Kasumi-1 (cell line): ENCODE results near the gene TBC1D21.

ENCODE experiments used
- DNase-seq, 2 experiments: peaks; one replicate each; lab custom pipeline; 2025; lab: John Stamatoyannopoulos, UW

The TBC1D21 gene

DNA sequence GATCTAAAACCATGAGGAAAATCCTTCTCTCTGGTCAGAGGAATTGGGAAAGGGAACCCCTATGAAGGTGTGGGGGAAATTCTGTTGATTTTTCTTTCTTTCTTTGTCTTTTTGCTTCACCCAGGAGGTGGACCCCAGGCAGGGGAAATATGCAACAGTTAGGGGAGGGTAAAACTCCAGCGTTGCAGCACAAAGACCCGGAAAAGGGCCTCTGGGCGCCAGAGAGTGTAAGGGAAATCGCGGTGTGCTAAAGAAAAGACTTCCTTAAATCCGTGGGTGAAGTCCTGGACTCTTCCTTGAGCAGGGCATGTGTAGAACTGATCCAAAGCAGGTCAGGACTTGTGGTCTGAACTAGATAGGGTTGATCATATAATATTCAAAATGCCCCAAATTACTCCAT lies 11.1 kb upstream of the TBC1D21 start:
- DNase-seq: no peak

DNA sequence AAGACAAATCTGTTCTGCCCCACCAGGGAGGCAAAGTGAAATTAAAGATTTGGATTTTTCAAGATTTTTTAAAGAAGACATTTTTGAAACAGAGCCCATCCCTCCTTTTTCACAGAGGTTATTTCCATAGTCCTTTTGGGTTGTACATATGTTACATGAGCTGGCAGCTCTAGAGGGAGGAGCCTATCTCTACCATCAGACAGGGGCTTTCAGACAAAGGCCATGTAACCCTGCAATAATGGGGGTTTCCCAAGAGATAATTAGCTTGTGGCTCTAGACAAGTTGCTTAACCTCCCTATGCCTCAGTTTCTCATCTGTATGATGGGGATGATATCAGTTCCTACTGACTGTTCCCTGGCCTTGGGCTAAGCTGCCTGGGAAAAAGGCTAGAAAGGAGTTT lies 8.0 kb upstream of the TBC1D21 start:
- no peak for DNase-seq

GRCh38 chr15:73865904-73866303 lies 7.5 kb upstream of the TBC1D21 start:
- no peak for DNase-seq

- no peak for DNase-seq
Observed at GRCh38 chr15:73866481-73866880, 6.9 kb upstream of the TBC1D21 start.

GRCh38 chr15:73866881-73867410 lies 6.4 kb upstream of the TBC1D21 start:
- no peak for DNase-seq

DNA sequence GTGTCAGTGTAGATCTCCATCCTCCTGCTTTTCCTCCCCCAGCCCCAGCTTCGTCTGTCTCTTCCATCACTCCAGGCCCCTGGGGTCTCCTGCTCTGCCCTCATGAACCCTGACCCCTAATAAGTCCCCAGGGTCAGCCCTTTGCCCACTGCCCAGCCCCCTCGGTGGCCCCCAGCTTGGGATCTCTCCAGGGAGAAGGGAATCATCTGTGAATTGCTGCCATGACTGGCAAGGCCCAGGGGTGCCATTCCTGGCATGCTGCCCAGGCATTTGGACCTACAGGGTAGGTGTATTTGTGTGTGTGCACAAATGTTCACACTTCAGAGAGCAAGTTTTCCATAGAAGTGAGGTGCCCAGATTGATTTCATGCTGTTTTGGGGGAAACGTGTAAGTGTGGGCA lies 5.9 kb upstream of the TBC1D21 start:
- no peak for DNase-seq

GRCh38 chr15:73867956-73868355 lies 5.4 kb upstream of the TBC1D21 start:
- DNase-seq: no peak

- no peak for DNase-seq
Observed at GRCh38 chr15:73869216-73869995, 4.0 kb upstream of the TBC1D21 start.

DNA sequence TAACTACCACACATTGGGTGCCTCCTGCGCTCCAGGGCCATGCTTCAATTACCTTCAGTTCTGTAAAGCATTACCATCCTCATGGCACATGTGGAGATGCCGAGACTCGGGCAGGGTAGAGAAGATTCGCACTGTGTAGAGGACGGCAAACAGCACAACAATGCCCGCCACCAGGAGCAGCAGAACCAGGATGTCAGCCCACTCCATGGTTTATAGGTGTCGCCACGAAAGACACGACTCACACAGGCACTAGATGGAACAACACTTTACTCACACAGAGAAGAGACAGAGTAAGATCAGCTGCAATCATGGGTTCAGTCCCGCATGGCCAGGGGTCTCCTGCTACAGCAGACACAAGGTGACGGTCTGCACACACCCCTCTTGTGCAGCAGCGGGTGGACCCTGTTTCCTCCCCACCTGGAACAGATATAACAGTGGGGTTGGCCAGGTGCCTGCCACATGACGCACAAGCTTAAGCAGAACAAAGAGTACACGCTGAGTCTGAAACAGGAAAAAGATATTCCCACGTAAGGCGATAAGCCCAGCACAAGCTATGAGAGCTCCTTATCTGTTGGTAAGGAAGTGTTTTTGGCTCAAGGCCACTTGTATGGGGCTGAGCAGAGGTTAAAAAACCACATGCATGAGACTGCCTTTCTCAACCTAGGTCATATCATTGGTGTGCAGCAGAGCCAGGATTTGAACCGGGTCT lies 2.5 kb upstream of the TBC1D21 start:
- no peak for DNase-seq

GRCh38 chr15:73872346-73872745 lies 1.0 kb upstream of the TBC1D21 start:
- no peak for DNase-seq

DNA sequence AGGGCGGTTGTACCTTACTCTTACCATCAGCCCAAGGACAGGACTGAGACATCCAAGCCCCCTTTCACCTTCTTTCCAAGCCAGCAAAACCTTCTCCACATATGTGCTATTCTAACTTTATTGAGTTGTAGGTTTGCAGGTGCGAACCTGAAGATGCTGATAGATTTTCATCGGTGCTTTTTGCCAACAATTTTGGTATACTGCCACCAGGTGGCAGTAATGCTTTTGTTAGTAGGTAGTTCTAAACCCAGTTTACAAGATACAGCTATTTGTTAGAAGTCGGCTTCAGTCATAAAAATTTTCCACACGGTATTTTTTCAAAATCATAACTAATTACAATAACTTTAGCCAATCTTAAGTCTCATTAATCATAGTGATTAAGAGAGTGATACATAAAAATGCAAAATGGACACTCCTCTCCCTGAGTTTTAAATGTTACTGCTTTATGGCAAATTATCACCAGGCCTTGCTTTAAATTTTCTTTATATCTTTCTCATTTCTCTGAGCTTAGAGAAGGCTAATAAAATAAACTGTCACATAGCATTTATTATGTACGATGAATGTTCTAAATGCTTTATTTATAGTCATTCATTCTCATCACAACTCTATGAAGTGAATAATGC lies 636 bp downstream of the TBC1D21 start:
- peak; percentile 60 to 67 for DNase-seq

- DNase-seq: no peak
Observed at GRCh38 chr15:73879426-73879825, 6.1 kb downstream of the TBC1D21 start.

- DNase-seq: no peak
Observed at GRCh38 chr15:73881579-73882320, 8.4 kb downstream of the TBC1D21 start.

DNA sequence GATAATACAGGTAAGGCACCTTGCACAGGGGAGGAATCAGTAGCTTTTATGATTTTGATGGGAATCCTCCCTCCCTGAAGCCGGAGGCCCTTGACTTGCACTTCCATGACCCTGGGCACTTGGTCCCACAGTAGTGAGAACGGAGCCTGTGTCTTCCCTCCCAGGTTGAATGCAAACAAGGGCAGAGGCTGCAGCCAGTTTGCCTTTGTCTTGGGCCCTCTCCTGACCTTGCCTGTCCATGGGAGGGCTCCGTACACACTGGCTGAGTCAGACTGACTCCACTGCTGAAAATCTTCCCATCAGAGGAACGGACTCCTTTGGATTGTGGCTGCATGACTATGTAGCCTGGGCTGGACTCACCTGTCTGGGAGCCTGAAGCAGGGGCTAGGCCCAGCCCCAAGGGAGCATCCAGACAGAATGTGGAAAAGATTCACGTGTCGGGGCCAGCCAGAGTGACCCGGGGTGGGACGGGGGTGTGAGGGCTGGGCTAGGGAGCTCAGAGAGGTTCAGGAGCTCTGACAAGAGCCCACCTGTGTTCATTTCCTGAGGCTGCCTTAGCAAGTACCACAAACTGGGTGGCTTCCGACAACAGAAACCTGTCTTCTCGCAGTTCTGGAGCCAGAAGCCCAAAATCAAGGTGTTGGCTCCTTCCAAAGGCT lies 9.5 kb downstream of the TBC1D21 start:
- no peak for DNase-seq

DNA sequence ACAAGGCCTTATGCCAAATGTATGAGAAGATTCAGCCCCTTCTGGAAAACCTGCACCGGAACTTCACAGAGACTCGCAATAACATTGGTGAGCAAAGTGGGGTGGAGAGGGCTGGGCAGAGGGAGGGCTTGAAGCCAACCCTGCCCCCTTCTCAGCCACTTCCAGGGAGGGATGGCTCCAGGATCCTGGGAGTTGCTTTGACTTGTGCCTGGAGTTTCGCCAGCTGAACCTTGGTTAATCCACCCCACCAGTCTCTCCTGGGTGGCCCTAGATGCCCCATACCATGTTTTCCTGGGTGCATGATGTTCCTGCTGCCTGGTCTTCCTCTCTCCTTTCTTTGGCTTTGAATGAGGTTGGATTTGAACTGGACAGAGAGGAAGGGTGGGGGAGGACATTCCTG lies 10.8 kb downstream of the TBC1D21 start:
- no peak for DNase-seq

DNA sequence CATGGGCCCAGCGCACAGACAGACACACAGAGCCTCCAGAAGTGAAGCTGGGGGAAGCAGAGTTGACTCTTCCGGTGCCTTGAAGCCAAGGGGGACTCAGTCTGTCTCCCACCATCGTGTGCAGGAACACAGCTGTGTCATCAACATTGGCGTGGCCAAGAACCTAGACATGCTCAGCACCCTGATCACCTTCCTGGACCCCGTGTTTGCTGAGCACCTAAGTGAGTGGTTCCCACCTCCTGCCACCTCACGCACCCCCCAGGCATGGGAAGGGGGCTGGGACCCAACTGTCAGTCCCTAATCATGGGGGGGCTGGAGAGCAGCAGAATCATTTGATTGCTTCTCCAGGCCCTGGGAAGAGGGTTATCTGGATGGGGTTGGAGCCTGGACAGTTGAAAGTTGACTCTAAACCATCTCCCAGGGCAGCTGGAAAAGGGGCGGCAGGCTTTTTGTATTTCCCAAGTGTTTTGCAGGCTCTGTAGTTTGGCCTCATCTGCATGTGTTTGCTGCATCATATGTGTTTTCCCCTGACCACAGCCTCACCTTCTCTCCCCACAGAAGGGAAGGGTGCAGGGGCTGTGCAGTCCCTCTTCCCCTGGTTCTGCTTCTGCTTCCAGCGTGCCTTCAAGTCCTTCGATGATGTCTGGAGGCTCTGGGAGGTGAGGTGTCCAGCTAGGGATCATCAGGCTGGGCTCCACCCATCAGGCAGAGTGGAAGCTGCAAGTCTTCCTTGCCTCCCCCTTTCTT lies 12.8 kb downstream of the TBC1D21 start:
- no peak for DNase-seq

- DNase-seq: no peak
Observed at GRCh38 chr15:73886717-73887345, 13.5 kb downstream of the TBC1D21 start.

GRCh38 chr15:73887481-73887880 lies 14.1 kb downstream of the TBC1D21 start:
- no peak for DNase-seq

- DNase-seq: no peak
Observed at GRCh38 chr15:73888224-73889041, 15.1 kb downstream of the TBC1D21 start.
